NT2/D1 (cell line): ENCODE results near the gene GOLT1A.

Source experiments
- SUZ12 ChIP-seq: IDR thresholded peaks from 2 replicates; pipeline ENCODE4 v1.6.1; 2011; ENCODE audit not compliant: insufficient read length, insufficient read depth; ENCODE audit errors: extremely low read depth
- YY1 ChIP-seq: IDR thresholded peaks from 2 replicates; pipeline ENCODE4 v1.6.1; 2011; ENCODE audit not compliant: insufficient read length, insufficient read depth
- ZNF274 ChIP-seq: IDR thresholded peaks from 2 replicates; pipeline ENCODE4 v1.6.1; 2011; ENCODE audit warnings: mild to moderate bottlenecking, low read depth, low read length

GRCh38 chr1:204246876-204247275 is 33.1 kb upstream of the GOLT1A start:
- no peak for TF ChIP-seq ZNF274
- no peak for TF ChIP-seq YY1
- no peak for TF ChIP-seq SUZ12
